ENCODE results near the gene RAB36.
A peak's percentile ranks its signal among the peaks of the same experiment; 100 is the strongest.

The RAB36 gene

DNA sequence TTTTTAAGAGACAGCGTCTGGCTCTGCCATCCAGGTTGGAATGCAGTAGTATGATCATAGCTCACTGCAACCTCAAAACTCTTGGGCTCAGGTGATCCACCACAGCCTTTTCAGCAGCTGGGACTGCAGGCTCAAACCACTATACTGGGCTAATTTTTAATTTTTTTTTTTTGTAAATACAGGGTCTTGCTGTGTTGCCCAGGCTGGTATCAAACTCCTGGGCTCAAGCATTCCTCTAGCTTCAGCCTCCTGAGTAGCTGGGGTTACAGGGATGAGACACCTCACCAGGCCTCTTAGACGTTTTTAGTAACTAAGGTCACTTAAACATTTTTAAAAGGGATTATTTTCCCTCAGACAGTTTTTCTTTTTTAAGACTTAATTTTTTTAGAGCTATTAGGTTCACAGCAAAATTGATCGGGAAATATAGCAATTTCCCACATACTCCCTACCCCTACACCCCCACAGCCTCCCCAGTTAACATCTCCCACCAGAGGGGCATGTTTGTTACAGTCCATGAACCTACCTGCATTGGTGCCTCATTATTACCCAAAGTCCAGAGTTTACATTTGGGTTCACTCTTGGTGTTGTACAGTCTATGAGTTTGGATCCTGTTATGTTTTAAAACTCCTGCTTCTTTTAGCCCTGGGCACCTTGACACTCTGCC is 39.0 kb downstream of the RAB36 start:
- DNase-seq: no peak

DNA sequence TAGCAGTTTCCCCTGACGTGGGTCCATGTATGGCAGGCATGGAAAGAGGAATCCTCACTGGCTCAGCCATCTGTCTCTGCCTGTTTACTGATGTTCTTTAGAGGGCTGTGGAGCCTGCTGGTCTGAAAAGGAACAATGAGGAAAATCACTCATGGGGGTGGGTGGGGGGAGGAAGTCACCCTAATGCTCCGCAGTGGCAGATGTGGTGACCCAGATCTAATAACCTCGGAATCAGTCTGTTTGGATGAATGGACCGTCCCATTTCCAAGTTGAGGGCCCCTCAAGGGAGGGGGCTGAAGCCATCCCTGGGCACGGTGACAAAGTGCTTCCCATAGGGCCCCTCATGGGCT is 39.5 kb downstream of the RAB36 start:
- no peak for DNase-seq

DNA sequence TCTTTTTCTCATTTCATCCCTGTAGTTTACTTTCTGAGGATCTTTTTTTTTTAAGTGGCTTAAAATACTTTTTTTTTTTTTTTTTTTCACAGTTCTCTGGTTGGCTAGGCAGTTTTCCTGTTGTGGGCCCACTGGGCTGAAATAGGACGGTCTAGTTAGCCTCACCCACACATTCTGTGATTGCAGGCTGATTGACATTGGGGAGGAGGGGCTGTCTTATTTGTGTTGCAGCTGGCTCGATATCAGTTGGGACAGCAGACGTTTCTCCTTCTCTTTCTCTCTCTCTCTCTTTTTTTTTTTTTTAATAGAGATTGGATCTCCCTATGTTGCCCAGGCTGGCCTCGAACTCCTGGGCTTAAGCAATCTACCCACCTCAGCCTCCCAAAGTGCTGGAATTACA is 41.9 kb downstream of the RAB36 start:
- DNase-seq: no peak

DNA sequence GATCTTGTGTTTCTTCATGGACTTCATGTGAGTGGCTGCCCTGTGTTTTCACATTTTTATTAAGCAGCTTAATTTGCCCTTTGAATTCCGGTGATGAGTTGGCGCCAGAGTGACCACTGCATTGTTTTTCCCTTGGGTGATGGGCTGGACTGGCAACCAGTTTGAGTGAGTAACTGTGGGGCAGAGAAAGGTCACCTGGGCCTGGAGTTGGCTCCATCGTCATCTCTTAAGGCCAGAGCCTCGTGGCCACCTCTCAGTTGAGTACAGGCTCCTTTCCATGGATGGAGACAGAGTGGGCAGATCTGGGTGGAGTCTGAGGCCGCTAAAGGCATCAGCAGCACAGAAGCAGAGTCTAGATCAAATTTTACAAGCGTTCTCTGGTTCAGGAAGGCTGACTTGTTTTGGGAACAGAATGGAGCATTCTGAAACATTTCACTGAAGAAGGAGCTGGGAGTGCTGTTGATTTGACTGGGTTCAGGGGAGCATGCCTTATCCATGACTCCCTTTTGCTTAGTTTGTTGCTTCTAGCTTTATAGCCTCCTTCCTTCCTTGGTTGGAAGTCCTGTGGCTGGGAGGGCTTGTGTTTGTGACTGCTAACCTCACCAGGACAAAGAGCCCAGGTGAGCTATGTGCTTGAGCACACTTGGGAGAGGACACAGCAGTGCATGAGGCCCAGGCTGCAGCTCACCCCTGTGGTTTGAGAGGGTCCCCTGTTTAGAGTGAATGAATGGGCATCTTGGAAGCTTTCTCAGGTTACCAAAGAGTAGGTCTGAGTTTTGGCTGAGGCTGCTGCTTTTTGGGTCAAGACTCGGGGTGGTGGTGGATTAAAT is 42.8 kb downstream of the RAB36 start:
- no peak for DNase-seq

GRCh38 chr22:23190526-23190925 is 45.2 kb downstream of the RAB36 start:
- DNase-seq: no peak

DNA sequence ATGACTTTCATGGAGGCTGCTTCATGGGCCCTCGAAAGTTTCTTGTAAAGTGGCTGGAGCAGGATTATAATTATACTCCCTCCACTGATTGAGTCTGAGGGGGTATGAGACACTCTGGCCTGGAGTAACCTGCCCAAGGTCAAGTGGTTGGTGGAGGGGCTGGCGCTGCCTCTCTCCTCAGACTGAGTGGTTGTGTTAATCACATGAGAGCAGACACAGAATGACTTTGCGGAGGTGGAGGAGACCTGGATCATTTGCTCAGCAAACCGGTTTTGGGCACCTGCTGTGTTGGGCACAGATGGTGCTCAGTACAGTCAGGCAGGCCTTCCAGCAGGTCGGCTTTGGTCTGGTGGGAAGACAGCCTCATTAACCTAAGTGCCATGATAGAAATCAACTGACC is 46.9 kb downstream of the RAB36 start:
- DNase-seq: peak; percentile 67 to 73

DNA sequence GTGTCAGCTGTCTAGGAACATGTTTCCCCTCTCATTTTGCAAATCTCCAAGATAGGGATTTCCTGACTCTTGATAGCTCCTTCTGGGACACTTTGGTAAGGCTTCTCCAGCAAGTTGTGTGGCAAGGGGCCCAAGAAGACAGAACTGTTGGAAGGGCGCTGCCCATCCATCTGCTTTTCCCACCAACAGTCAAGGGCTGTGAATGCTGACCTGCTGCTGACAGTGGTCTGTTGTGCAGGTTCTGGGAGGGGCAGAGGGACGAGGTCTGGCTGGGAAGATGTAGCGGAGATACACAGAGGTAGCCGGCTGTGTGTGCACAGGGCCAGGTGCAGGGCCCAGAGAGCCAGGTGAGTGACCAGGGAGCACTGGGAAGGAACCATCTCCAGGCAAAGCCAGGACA is 47.3 kb downstream of the RAB36 start:
- DNase-seq: no peak

GRCh38 chr22:23193196-23193827 is 48.0 kb downstream of the RAB36 start:
- no peak for DNase-seq

GRCh38 chr22:23193882-23194281 is 48.6 kb downstream of the RAB36 start:
- no peak for DNase-seq

- DNase-seq: no peak
These were observed 50.9 kb downstream of the RAB36 start for GRCh38 chr22:23196165-23196564.

DNA sequence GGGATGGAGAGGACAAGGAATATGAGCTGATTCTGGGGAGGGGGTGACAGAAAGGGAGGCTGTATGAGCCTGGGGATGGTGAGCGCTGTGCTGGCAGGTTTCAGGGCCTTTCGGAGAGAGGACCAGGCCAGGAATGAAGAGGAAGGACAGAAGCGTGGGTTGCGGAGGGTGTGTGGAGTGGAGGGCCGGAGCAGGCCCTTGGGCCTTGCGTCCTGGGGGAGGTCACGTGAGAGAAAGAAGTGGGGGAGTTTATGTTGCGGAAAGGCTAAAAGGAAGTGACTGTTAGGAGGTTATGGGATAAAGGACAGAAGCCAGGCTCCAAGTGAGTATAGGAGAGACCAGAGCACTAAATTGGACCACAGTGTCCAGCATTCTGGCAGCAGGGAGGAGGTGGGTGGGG is 52.6 kb downstream of the RAB36 start:
- no peak for DNase-seq

DNA sequence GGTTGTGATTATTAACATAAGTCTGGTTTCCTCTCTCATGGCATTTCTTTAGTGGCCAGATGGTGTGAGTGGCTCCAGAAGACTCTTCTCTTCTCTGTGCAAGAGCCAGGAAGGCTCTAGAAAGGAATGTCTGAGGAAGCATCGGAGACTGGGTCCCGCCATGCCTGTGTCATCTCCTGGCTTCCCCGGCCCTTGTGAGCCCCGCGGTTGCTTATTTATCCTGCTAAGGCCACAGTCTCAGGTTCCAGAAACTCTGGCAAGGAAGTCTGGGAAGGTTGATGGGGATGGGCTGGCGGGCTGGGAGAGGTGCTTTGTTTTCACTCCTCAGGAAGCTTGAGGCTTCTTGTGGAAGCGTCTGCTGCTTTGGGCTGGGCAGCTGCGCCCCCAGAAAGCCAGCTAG is 53.9 kb downstream of the RAB36 start:
- no peak for DNase-seq

DNA sequence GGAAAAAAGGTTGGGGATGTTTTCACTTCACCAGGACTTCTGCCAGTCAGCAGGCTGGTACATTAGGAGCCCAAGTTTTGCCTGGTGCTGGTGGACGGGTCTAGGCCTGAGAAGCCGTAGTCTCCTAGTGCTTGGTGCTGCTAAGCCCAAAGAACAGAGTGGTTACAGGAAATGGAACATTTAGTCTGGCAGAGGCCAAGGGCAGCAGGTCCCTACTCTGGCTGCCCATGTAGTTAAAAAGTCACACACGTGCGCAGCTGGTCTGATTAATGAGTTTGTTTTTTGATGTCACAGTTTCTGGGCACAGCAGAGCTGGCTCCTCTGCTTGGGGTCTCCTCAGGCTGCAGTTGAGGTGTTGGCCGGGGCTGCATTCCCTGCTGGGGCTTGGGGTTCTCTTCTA is 55.6 kb downstream of the RAB36 start:
- no peak for DNase-seq

DNA sequence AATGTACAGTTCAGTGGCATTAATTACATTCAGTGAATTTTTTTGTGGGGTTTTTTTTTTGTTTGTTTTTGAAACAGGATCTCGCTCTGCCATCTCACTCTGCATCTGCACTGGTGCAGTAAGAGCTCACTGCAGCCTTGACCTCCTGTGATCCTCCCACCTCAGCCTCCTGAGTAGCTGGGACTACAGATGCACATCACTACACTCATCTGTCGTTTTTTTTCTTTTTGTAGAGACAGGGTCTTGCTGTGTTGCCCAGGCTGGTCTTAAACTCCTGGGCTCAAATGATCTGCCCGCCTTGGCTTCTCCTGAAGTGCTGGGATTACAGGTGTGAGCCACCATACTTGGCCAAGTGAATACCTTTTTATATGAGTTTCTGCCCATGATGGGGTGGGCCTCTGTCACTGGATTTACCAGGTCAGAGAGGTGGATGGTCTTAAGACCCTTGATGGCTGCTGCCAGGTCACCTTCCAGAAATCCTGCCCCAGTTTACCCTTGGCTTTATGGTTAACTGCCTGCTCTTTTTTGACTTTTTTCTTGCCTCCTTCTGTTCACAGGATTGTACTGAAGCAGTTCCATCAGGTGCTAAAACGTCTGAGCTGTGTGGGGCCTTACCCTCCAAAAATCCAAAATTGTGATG is 57.7 kb downstream of the RAB36 start:
- DNase-seq: no peak

DNA sequence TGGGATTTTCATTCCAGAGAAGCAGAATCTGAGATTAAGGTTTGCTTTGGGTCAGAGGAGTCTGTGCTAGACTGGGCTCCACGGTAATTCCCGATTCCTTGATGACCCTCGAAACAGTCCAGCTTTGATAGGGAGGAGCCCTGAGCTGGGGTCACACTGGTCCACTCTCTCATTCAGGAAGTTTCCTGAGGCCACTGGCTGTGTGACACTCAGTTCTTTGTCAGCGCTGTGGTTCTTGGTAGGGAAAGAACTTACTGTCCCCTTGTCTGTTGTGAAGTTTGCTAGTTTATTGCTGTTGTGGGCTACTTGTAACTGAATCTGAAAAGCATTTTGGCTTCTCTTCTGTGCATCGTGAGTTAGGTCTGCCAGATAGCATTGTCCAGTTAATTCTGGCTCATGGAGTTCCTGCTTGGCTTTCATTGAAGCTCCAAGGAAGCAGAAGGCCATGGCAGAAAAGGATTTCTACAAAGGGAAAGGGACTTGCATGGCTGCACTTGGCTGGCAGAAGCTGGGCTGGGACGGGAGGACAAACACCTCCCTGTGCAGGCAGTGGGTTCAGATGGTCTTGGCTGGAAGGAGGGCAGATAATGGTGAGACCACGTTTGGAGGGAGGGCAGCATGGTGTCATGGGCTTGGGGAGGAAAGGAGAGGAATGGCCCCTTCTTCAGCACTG is 58.3 kb downstream of the RAB36 start:
- no peak for DNase-seq

GRCh38 chr22:23204125-23204488 is 58.8 kb downstream of the RAB36 start:
- no peak for DNase-seq

DNA sequence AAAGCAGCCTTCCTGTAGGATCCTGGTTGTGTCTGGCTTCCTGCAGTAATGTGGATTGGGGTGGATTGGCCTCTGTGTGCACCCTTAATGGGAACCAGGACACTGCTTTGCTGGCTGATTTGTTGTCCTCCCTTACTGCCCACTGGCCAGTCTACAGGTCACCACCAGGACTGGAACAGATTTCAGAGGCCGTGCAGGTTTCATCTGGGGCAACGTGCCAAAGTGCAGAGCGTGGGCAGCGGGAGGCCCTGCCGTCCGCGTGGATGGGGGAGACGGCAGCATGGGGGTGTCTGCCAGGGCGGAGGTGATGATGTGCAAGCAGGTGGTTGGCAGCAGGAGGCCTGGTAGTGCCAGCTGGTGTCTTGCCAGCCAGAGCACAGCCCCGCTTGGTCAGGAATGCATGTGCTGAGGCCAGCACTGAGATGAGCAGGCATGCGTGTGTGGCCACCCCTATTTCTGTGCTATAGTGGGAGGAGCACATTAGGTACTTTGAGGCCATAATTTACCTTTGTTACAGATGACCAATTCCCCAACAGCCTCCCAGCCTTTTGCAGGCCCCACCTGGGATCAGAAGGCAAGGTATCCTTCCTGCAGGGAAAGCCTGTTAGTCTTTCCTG is 59.4 kb downstream of the RAB36 start:
- DNase-seq: peak; percentile 62 to 88

DNA sequence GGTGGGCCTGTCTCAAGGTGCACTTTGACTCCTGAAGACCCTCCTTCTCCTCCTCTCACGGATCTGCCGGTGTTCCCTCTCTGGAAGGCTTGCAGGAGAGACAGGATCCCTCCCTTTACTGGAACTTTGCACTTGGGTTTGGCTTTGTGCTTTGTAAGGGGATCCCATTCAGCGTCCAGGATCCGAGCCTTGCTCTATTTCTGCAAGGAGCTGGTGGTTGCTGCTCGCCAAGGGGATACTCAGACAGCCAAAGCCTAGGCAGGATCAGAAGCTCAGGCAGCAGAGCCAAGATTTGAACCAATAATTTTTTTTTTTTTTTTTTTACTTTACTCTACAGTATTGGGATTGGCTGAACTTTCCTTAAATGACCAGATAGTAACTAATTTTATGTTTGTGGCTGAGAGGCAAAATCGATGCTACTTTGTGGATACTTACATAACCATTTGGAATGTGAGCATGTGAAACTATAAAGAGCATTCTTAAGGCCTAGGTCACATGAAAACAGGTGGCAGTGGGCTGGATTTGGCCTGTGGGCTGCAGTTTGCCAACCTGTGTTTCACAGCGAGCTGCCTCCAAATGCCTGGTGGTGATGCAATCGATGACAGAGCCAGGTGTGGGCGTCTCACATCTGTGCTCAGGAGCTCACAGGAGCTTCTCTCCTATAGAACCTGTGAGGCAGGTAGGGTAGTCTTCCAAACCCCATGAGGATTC is 60.2 kb downstream of the RAB36 start:
- DNase-seq: no peak

DNA sequence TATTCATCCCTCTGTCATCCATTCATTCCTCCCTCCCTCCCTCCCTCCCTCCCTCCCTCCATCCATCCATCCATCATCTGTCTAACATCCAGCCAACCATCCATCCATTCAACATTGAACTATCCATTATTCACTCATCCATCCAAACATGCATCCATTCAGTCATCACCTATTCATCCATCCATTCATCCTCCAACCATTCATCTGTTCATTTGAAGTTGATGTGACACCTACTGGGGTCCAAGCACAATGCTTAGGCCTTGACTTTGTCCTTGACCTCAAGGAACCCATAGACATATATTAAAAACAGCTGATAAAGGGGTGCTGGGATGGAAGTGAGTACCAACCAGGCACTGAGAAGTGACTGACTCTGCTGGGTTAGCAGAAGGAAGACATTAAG is 61.6 kb downstream of the RAB36 start:
- DNase-seq: no peak

- no peak for DNase-seq
These were observed 62.6 kb downstream of the RAB36 start for GRCh38 chr22:23207729-23208393.

DNA sequence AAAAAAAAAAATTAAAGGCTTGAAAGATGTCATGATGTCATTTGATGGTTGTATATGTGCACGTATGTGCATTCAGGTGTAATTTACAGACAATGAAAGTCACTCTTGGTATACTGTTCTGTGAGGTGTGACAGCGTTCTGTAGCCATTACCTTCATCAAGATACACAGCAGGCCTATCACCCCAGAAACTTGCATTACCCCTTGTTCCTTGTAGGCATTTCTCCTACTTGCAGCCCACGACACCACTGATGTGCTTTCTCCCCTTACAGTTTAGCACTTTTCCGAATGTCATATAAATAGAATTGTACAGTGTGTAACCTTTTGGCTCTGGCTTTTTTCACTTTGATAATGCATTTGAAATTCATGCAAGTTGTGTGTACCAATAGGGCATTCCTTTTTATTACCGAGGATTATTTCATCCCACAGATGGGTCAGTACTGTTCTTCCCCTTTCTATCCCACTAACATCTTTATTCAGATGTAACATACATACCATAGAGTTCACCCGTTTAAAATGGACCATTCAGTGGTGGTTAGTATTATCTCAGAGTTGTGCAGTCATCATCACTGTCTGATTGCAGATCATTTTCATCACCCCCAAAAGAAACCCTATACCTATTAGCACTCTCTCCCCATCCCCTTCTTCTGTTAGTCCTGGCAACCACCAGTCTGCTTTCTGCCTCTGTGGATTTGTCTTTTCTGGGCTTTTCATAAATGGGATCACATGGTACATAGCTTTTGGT is 65.3 kb downstream of the RAB36 start:
- DNase-seq: no peak

All from cerebellar nuclear complex (tissue), 1 donor.